ENCODE results near the gene SGK1. TPM values are rescaled to one million over a fixed set of nuclear protein-coding genes. Genes with fewer than 3 reads are reported as not detected.
"Not testable (repeated sequence)": the region's sequence is repeated elsewhere in the genome, so short reads cannot be mapped to it uniquely, and the experiment has no call there.

The SGK1 gene
- total RNA-seq, 2 donors from 2014 or later, result 151 to 155 TPM

DNA sequence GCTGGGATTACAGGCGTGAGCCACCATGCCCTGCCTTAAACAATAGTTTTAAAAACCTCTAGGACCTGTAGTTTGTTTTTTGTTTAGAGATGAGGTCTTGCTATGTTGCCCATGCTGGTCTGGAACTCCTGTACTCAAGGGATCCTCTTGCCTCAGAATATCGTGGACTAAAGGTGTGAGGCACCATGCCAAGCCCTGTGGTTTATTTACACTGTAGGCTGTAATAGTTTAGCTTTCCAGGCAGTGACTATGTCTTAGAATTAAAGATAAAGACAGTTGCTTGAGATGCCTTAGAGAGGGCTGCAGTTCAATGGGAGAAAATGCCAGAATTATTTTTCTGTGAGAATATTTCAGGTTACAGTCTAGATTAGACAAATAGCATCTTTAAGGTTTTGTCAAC, 72.9 kb downstream of the SGK1 start:
- H3K4me1 ChIP-seq, result peaks cover 0 to 10% of the 10 kb centered on the region in 2 donors

DNA sequence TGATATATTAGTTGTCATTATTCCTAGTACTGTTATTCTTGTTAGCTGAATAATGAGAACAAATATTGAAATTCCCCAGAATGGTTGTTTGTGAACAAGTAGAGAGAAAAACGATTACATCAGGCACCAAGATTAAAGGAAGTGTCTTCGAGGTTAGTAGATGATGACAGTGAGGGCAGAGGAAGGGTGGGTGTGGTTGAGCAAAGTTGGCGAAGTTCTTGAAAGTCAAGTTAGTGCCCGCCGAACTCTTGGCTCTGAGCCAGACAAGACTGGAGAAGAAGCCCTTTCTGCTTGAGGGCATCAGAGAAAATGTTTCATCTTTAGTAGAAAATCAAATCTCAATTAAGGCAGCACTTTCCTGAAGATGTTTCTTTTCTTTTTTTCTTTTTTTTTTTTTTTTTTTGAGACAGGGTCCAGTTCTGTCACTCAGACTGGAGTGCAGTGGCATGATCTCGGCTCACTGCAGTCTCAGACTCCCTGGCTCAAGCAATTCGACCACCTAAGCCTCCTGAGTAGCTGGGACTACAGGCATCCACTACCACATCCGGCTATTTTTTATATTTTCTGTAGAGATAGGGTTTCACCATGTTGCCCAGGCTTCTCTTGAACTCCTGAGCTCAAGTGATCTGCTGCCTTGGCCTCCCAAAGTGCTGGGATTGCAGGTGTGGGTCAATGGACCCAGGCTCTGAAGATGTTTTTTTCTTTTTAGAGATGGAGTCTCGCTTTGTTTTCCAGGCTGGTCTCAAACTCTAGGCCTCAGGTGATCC, 77.1 kb downstream of the SGK1 start:
- H3K4me3 ChIP-seq, result no peak overlapping the region
- H3K9me3 ChIP-seq, result no peaks in the 10 kb centered on the region
- TF ChIP-seq, protein P1, sequence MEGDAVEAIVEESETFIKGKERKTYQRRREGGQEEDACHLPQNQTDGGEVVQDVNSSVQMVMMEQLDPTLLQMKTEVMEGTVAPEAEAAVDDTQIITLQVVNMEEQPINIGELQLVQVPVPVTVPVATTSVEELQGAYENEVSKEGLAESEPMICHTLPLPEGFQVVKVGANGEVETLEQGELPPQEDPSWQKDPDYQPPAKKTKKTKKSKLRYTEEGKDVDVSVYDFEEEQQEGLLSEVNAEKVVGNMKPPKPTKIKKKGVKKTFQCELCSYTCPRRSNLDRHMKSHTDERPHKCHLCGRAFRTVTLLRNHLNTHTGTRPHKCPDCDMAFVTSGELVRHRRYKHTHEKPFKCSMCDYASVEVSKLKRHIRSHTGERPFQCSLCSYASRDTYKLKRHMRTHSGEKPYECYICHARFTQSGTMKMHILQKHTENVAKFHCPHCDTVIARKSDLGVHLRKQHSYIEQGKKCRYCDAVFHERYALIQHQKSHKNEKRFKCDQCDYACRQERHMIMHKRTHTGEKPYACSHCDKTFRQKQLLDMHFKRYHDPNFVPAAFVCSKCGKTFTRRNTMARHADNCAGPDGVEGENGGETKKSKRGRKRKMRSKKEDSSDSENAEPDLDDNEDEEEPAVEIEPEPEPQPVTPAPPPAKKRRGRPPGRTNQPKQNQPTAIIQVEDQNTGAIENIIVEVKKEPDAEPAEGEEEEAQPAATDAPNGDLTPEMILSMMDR (IDR thresholded peaks at IDR 0.05), result no peak
- peak; percentile 77 for DNase-seq (ENCODE audit: low spot score)
- no peak overlapping the region for H3K27ac ChIP-seq
- H3K36me3 ChIP-seq, result no peaks in the 10 kb centered on the region
- peaks cover 0 to 4% of the 10 kb centered on the region in 2 donors for H3K4me1 ChIP-seq
- no peaks in the 10 kb centered on the region for H3K27me3 ChIP-seq

More for the DNA sequence above, 72.9 kb downstream of the SGK1 start:
- no peaks in the 10 kb centered on the region for H3K27me3 ChIP-seq
- H3K4me3 ChIP-seq, result no peak overlapping the region
- no peak for DNase-seq (ENCODE audit: low spot score)
- H3K27ac ChIP-seq, result no peak overlapping the region
- H3K36me3 ChIP-seq, result no peaks in the 10 kb centered on the region
- H3K9me3 ChIP-seq, result no peaks in the 10 kb centered on the region
- TF ChIP-seq, protein P1 (IDR thresholded peaks at IDR 0.05), result no peak

DNA sequence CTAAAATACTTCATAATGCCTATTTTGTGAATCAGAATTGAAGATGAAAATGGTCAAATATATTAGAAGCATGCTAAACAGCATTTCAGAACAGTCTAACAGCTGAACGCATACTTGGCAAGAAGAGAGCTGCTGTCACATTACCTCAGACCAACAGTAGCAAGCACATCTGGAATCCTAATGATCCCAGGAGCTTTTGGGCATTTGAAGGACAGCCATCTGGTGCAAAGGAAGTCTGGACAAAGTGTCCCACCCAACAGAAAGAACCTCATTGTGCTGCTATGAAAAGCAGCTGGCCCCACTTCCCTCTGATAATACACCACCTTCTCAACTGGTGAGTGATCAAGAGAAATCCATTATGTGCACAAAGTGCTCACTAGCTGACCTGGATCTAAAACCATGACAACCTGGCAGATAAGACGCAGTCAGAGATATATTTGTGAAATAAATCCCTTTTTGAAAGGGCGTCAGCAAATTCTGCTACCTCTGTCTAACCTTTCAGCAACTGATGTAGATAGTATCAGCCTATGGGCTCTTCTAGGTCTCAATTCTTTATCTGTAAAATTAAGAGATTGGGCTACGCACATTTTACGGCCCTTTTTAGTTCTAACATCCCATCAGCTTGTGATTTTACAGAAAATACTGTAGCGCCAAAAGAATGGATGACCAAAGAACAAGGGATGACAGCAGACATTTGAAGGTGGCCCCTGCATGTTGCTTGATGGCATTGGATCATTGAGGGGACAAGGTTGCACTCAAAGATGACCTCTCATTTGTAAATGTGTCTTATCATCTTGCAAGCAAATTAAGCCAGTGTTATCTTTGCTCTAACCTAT, 78.7 kb downstream of the SGK1 start:
- peaks cover 0 to 4% of the 10 kb centered on the region in 2 donors for H3K4me1 ChIP-seq

DNA sequence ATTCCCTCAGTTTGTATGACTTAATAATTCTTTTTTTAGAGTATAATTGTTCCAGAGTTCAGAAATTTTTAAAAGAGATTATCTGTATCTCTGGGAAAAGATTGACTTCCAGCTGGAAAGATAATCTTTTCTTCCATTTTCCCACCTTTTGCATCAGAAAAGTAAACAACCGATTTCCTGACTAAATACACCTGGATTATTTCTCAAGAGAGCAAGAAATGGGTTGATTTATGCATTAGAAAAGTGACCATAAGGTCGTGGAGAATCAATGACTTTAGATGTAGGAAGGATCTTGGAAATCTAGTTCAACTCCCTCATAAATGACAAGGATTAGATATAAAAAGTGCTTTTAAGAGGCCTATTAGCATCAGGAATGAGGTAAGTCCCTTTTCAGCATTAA, 79.9 kb downstream of the SGK1 start:
- DNase-seq (ENCODE audit: low spot score), result no peak
- H3K4me3 ChIP-seq, result no peak overlapping the region
- no peaks in the 10 kb centered on the region for H3K36me3 ChIP-seq
- H3K4me1 ChIP-seq, result peaks cover 0 to 4% of the 10 kb centered on the region in 2 donors
- TF ChIP-seq, protein P1 (IDR thresholded peaks at IDR 0.05), result no peak
- H3K9me3 ChIP-seq, result no peaks in the 10 kb centered on the region
- no peak overlapping the region for H3K27ac ChIP-seq
- H3K27me3 ChIP-seq, result no peaks in the 10 kb centered on the region

More for the DNA sequence above, 78.7 kb downstream of the SGK1 start:
- H3K27me3 ChIP-seq, result no peaks in the 10 kb centered on the region
- H3K27ac ChIP-seq, result no peak overlapping the region
- H3K9me3 ChIP-seq, result no peaks in the 10 kb centered on the region
- TF ChIP-seq, protein P1 (IDR thresholded peaks at IDR 0.05), result no peak
- no peak for DNase-seq (ENCODE audit: low spot score)
- H3K36me3 ChIP-seq, result no peaks in the 10 kb centered on the region
- H3K4me3 ChIP-seq, result no peak overlapping the region

DNA sequence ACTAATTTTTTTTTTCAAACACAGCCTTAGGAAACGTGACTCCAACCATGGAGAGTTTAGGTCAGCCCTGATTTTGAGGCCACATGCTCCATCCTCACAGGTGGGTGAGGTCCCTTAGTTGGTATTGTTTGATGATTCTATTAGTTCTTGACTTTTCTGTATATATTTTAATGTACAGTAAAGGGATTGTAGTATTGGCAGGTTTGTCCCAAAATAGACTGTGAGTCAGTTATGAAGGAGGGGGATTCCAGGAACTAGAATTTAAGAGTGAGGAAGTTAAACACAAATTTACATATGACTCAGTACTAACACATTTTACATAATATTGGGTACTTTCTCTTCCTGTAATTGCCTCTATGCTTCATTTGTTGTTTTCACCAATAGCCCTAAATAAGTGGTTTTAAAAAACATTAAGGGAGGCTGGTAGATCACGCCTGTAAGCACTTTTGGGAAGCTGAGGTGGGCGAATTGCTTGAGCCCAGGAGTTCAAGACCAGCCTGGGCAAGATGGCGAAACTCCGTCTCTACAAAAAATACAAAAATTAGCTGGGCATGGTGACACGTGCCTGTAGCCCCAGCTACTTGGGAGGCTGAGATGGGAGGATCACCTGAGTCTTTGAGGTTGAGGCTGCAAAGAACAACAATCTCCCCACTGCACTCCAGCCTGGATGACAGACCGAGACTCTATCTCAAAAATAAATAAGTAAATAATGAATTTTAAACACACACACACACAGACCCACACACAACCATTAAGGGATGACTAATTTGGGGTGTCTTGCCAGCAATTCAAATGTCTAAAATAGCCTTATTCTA, 81.8 kb downstream of the SGK1 start:
- H3K36me3 ChIP-seq, result no peaks in the 10 kb centered on the region
- peaks cover 0 to 4% of the 10 kb centered on the region in 2 donors for H3K4me1 ChIP-seq
- no peak for DNase-seq (ENCODE audit: low spot score)
- TF ChIP-seq, protein P1 (IDR thresholded peaks at IDR 0.05), result no peak
- H3K4me3 ChIP-seq, result no peak overlapping the region
- H3K27ac ChIP-seq, result no peak overlapping the region
- no peaks in the 10 kb centered on the region for H3K27me3 ChIP-seq
- no peaks in the 10 kb centered on the region for H3K9me3 ChIP-seq

DNA sequence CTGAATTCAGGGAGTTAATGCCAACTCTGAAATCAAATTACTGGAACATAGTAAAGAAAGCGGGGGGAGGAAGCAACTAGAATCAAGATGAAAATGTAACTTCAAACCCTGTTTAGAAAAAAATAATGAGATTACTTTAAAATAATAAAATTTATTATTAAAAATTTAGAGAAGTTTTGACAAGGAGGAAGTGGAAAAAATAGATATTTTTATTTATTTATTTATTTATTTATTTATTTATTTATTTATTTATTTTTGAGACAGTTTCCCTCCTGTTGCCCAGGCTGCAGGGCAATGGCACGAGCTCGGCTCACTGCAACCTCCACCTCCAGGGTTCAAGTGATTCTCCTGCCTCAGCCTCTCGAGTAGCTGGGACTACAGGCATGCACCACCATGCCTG, 82.6 kb downstream of the SGK1 start:
- H3K4me3 ChIP-seq; H3K27ac ChIP-seq; H3K36me3 ChIP-seq; H3K9me3 ChIP-seq; H3K4me1 ChIP-seq; DNase-seq (ENCODE audit: low spot score); H3K27me3 ChIP-seq: not testable (repeated sequence)

All from right atrium auricular region (tissue), 2 donors.